NT2/D1 (cell line): ENCODE data around the gene PDSS2.

Source experiments
- YY1 ChIP-seq: IDR thresholded peaks from 2 replicates; pipeline ENCODE4 v1.6.1; 2011; ENCODE audit not compliant: insufficient read length, insufficient read depth
- ZNF274 ChIP-seq: IDR thresholded peaks from 2 replicates; pipeline ENCODE4 v1.6.1; 2011; ENCODE audit warnings: mild to moderate bottlenecking, low read depth, low read length

DNA sequence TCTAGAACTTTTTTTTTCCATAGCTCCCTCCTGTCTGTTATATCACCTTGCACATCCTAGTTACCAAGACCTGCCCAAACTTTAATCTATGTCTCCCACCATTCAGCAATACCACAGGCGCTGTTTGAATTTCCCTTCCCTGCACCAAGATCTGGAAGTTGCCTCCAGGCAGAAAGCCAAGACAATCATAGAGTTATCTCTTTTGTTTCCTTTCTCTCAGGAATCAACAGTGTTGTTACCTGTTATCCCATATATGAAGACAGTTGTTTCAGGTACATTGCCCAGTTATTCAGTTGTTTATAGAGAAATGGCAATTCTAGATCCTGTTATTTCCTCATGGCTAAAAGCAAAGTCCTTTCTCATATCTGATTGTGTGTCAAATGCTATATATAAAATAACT is 63.2 kb downstream of the PDSS2 start:
- TF ChIP-seq YY1: no peak
- no peak for TF ChIP-seq ZNF274
